Kidney (tissue), 14 donors: Measurements from ENCODE around the gene SMKR1. TPM values are rescaled to one million over a fixed set of nuclear protein-coding genes. Genes with fewer than 3 reads are reported as not detected.

Source experiments
- DNase-seq, 5 donors: peaks; one replicate each; pipeline ENCODE4 v3.0.0-alpha.2; 2013 to 2020
- FAIRE-seq: peaks from 2 replicates; lab custom pipeline; 2012; peaks lifted over from hg19 to GRCh38; lab: Jason Lieb, UNC
- H3K27ac ChIP-seq, 2 donors: one replicate each; pipeline ENCODE4 v1.7.0; 2013; ENCODE audit warnings: low read depth in 2 of 2, low read length in 2 of 2, inconsistent platforms in 1 of 2
- H3K27me3 ChIP-seq: one replicate; pipeline ENCODE4 v1.7.1; 2013; ENCODE audit warnings: low read length, inconsistent platforms; ENCODE audit not compliant: control insufficient read depth, insufficient read depth
- H3K36me3 ChIP-seq, 3 donors: one replicate each; pipeline versions ENCODE4 v1.7.0 to v1.7.1; 2013; ENCODE audit warnings: low read length in 3 of 3, control low read depth in 1 of 3, inconsistent platforms in 1 of 3; ENCODE audit not compliant: insufficient read depth in 3 of 3, control insufficient read depth in 2 of 3
- H3K4me1 ChIP-seq, 3 donors: one replicate each; pipeline versions ENCODE4 v1.7.0 to v1.7.1; 2013; ENCODE audit warnings: low read length in 3 of 3, inconsistent platforms in 1 of 3, low read depth in 1 of 3; ENCODE audit not compliant: control insufficient read depth in 2 of 3, insufficient read depth in 2 of 3
- H3K4me3 ChIP-seq, 3 donors: one replicate each; pipeline versions ENCODE4 v1.7.0 to v1.8.1; 2013; ENCODE audit warnings: low read length in 3 of 3, control low read depth in 1 of 3, inconsistent platforms in 1 of 3
- H3K9ac ChIP-seq, 3 donors: one replicate each; pipeline versions ENCODE4 v1.7.0 to v1.7.1; 2013; ENCODE audit warnings: low read length in 3 of 3, control low read depth in 1 of 3, inconsistent platforms in 1 of 3
- H3K9me3 ChIP-seq, 3 donors: one replicate each; pipeline versions ENCODE4 v1.7.0 to v1.7.1; 2013; ENCODE audit warnings: low read length in 3 of 3, control low read depth in 1 of 3, inconsistent platforms in 1 of 3; ENCODE audit not compliant: control insufficient read depth in 2 of 3, insufficient read depth in 1 of 3
- intact Hi-C: fragments of 100-400 bp; cut with DNase I; formaldehyde crosslinking; loops from one replicate; pipeline ENCODE4 v1.11.1; 2022
- polyA plus RNA-seq: library from polyadenylated mRNA; stranded (reverse); fragments of 350-450 nt; fragmentation: Illumina TruSeq; extraction: RNeasy Lipid Tissue Mini Kit (QIAGEN cat#74804); gene quantifications from one replicate; pipeline ENCODE4 v1.2.3, GENCODE V29; 2014; ENCODE audit warnings: low read depth, low replicate concordance; ENCODE audit not compliant: insufficient read depth
- total RNA-seq: library from RNA; stranded (reverse); fragmentation: NEBNext Ultra II Directional; extraction: Animal tissue kit (Norgen Biotek cat#: 25700); gene quantifications from one replicate; pipeline ENCODE4 v1.2.1, GENCODE V29; 2021
- TF ChIP-seq, protein P1 (sequence below): IDR thresholded peaks from 3 replicates; pipeline ENCODE4 v1.5.1; 2012; ENCODE audit warnings: mild to moderate bottlenecking, moderate library complexity, borderline replicate concordance; ENCODE audit not compliant: insufficient read depth; ENCODE audit errors: extremely low read depth
- donor health status: control.
- donor health status: control.
- donor health status: control.
- donor health status: control.
- donor health status: control.
- donor health status: DM: yes; HTN: yes; CAD: no.
- donor health status: Normal renal cell carcinoma (clear cell type).

Gene SMKR1
- total and polyA plus RNA-seq, 2 donors from 2014 or later = 0.63 to 3.9 TPM

DNA sequence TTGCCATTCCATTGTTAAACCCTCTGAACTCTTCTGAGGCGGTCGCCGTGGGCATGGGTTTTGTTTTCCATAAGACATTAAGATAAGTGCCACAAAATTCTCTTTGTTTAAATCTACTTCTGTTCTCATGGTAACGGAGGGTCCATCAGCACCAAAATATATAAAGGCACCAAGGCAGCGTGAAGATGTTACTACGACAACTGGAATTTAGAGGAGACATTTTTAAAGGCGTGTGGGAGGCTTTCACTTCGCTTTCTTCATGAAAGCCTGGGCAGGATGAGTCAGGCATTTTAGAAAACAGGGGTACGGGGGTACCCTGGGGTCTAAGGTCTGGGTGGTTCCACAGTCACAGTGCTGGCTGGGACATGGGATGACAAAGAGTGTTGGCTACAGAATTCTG, 34.0 kb downstream of the SMKR1 start:
- intact Hi-C loops = no loop called here
- DNase-seq (peak in 1 of 5 donors; percentile 12), FAIRE-seq (no peak)
- no peaks in the 10 kb centered on the region for H3K27me3 ChIP-seq
- H3K4me1 ChIP-seq = no peaks in the 10 kb centered on the region
- no peak overlapping the region for H3K4me3 ChIP-seq
- H3K9ac ChIP-seq = no peak overlapping the region
- no peak overlapping the region for H3K27ac ChIP-seq
- H3K9me3 ChIP-seq = no peaks in the 10 kb centered on the region
- no peaks in the 10 kb centered on the region for H3K36me3 ChIP-seq
- TF ChIP-seq, protein P1, sequence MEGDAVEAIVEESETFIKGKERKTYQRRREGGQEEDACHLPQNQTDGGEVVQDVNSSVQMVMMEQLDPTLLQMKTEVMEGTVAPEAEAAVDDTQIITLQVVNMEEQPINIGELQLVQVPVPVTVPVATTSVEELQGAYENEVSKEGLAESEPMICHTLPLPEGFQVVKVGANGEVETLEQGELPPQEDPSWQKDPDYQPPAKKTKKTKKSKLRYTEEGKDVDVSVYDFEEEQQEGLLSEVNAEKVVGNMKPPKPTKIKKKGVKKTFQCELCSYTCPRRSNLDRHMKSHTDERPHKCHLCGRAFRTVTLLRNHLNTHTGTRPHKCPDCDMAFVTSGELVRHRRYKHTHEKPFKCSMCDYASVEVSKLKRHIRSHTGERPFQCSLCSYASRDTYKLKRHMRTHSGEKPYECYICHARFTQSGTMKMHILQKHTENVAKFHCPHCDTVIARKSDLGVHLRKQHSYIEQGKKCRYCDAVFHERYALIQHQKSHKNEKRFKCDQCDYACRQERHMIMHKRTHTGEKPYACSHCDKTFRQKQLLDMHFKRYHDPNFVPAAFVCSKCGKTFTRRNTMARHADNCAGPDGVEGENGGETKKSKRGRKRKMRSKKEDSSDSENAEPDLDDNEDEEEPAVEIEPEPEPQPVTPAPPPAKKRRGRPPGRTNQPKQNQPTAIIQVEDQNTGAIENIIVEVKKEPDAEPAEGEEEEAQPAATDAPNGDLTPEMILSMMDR = no peak

DNA sequence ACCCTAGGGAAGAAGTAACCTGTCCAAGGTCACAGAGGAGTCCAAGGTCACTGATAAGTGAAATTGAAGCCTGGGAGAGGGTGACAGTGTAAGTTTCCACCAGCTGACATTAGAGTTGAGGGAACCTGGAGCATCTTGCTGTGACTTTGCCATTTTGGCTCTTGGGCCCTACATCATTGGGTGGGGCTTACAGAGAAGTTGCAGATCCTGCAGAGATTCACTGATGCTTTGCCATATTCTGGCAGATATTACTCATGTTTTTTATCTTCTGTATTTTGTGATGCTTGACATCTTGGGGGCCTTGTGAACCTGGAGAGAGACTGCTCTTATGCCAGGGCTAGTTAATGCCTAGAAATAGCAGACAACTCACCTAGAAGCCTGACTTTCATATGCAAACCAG, 36.5 kb downstream of the SMKR1 start:
- H3K36me3 ChIP-seq = no peaks in the 10 kb centered on the region
- no peaks in the 10 kb centered on the region for H3K4me1 ChIP-seq
- H3K27ac ChIP-seq = no peak overlapping the region
- intact Hi-C loops = no loop called here
- H3K27me3 ChIP-seq = no peaks in the 10 kb centered on the region
- DNase-seq = peak in 1 of 5 donors; percentile 1
- H3K9me3 ChIP-seq = no peaks in the 10 kb centered on the region
- H3K4me3 ChIP-seq = no peak overlapping the region
- FAIRE-seq = no peak
- no peak overlapping the region for H3K9ac ChIP-seq
- TF ChIP-seq, protein P1 = no peak

DNA sequence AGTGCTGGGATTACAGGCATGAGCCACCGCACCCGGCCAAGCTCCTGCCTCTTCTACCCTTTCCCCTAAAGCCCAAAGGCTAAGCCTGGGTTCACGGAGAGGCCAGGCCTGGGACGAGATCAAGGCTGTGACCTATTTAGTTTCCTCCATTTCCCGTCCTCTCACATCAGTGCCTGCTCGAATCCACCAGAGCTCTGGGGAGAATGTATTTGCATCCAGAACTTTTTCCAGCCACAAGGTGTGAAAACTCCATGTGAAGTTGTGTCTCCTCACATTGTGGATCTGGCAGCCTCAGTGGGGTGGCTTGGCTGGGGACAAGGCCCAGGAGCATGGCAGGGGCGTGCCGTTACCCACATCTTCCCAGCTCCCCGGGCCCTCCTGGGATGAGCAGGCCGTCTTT, 38.0 kb downstream of the SMKR1 start:
- DNase-seq = peak in 1 of 5 donors; percentile 53
- Histone ChIP-seq H3K36me3 (no peaks in the 10 kb centered on the region), H3K27ac (no peak overlapping the region), H3K4me3 (no peak overlapping the region), H3K27me3 (no peaks in the 10 kb centered on the region), H3K9ac (no peak overlapping the region), H3K4me1 (no peaks in the 10 kb centered on the region), H3K9me3 (no peaks in the 10 kb centered on the region)
- TF ChIP-seq, protein P1 = no peak
- intact Hi-C loops = no loop called here
- FAIRE-seq = no peak

DNA sequence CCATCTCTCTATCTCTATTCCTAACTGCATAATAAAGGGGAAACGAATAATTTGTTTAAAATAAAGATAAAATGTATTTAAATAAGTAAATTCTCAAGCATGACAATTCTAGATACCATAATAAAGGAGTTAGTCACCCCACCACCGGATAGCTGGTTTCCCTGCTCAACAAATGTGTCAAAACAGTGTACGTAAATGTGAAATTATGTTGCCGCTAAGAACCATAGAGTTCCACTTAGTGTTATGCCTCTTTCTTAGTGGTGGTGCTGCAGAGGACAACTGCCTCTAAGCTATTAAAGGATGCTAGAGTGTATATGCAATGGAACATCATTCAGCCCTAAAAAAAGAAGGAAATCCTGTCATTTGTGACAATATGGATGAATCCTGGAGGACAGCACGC, 42.4 kb downstream of the SMKR1 start:
- Histone ChIP-seq H3K4me1 (no peaks in the 10 kb centered on the region), H3K9me3 (no peaks in the 10 kb centered on the region), H3K27ac (no peak overlapping the region), H3K27me3 (no peaks in the 10 kb centered on the region), H3K36me3 (no peaks in the 10 kb centered on the region), H3K4me3 (no peak overlapping the region), H3K9ac (no peak overlapping the region)
- DNase-seq (no peak), FAIRE-seq (no peak)
- intact Hi-C loops = no loop called here
- TF ChIP-seq, protein P1 = no peak
